Measurements from ENCODE around the gene ZMYND19.

DNA sequence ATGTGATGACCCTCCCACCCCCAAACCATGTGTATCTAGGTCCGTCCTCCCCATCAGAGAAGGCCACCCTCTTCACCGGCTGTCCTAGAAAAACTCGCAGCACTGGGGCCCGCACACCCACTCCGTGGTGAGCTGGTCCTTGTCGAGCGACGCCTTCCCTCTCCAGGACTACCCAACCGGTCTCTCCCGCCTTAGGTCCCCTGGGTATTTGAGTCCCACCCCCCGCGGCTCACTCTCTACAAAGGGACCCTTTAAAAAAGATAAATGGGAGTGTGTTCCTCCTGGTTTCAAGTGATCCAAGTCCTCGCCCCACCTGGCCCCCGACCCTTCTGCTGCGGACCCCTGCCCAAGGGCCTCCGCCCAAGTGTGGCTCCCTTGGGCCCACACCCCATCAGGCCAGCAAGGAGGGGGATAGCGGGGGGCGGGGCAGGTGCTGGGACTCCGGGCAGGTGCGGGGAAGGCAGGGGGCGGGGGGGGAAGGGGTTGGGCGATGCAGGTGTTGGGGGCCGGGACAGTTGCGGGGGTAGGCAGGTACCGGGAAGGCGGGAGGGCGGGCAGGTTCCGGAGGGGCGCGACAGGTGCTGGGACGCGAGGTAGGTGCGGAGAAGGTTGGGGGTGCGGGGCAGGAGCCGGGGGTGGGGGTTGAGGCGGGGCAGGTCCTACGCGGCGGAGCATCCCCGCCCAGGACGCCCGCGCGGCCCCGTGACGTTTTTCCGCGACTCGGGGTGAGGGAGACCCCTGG, 14.2 kb upstream of the ZMYND19 start:
- no peak for TF ChIP-seq POLR2A (IDR thresholded peaks at IDR 0.05)
- TF ChIP-seq, protein P1, sequence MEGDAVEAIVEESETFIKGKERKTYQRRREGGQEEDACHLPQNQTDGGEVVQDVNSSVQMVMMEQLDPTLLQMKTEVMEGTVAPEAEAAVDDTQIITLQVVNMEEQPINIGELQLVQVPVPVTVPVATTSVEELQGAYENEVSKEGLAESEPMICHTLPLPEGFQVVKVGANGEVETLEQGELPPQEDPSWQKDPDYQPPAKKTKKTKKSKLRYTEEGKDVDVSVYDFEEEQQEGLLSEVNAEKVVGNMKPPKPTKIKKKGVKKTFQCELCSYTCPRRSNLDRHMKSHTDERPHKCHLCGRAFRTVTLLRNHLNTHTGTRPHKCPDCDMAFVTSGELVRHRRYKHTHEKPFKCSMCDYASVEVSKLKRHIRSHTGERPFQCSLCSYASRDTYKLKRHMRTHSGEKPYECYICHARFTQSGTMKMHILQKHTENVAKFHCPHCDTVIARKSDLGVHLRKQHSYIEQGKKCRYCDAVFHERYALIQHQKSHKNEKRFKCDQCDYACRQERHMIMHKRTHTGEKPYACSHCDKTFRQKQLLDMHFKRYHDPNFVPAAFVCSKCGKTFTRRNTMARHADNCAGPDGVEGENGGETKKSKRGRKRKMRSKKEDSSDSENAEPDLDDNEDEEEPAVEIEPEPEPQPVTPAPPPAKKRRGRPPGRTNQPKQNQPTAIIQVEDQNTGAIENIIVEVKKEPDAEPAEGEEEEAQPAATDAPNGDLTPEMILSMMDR (IDR thresholded peaks at IDR 0.05), result no peak

Measured in heart left ventricle (tissue), 13 donors.